Measurements from ENCODE around the gene ZNF791.
"Not testable (repeated sequence)": the region's sequence is repeated elsewhere in the genome, so short reads cannot be mapped to it uniquely, and the experiment has no call there.

Gene ZNF791

GRCh38 chr19:12668346-12668745, 57.6 kb downstream of the ZNF791 start:
- no peak for DNase-seq

GRCh38 chr19:12668932-12669269, 58.2 kb downstream of the ZNF791 start:
- no peak for DNase-seq

GRCh38 chr19:12669270-12670158, 58.8 kb downstream of the ZNF791 start:
- DNase-seq: peak; percentile 63

GRCh38 chr19:12670159-12670928, 59.6 kb downstream of the ZNF791 start:
- DNase-seq: no peak

- DNase-seq: no peak
Measured at GRCh38 chr19:12672744-12673143, 62.0 kb downstream of the ZNF791 start.

GRCh38 chr19:12675399-12675798, 64.7 kb downstream of the ZNF791 start:
- DNase-seq: no peak

GRCh38 chr19:12675940-12676339, 65.2 kb downstream of the ZNF791 start:
- no peak for DNase-seq

- peak; percentile 23 for DNase-seq
Measured at GRCh38 chr19:12676384-12676792, 65.7 kb downstream of the ZNF791 start.

- no peak for DNase-seq
Measured at GRCh38 chr19:12676928-12677327, 66.2 kb downstream of the ZNF791 start.

GRCh38 chr19:12678039-12678438, 67.3 kb downstream of the ZNF791 start:
- not testable (repeated sequence) for DNase-seq

GRCh38 chr19:12680034-12680433, 69.3 kb downstream of the ZNF791 start:
- DNase-seq: no peak

GRCh38 chr19:12681074-12681987, 70.6 kb downstream of the ZNF791 start, which contains the start of gene DHPS:
TSS of gene DHPS (minus strand) at chr19:12681880. CDS start at chr19:12681766, 114 bp downstream.
- peak; percentile 93 for DNase-seq

Data from GF-D8 (cell line).